ACC112 (cell line): ENCODE data around the gene TRIM71.
"Not testable (repeated sequence)": the region's sequence is repeated elsewhere in the genome, so short reads cannot be mapped to it uniquely, and the experiment has no call there.

Source experiments
- H2AFZ ChIP-seq: fragments of 200-600 bp; sonication (generic); one replicate; pipeline ENCODE4 v1.6.0; 2017; ENCODE audit warnings: antibody characterized with exemption, low read length; ENCODE audit not compliant: unreplicated experiment
- H3K27ac ChIP-seq: fragments of 200-600 bp; sonication (generic); 2 replicates; pipeline ENCODE4 v1.5.1; 2014; ENCODE audit warnings: low read depth, mild to moderate bottlenecking, antibody characterized with exemption, low read length, moderate library complexity
- H3K27me3 ChIP-seq: fragments of 200-600 bp; sonication (generic); 2 replicates; pipeline ENCODE4 v1.6.1; 2014; ENCODE audit warnings: mild to moderate bottlenecking, antibody characterized with exemption, low read length, moderate library complexity, mixed read lengths; ENCODE audit not compliant: insufficient read depth
- H3K36me3 ChIP-seq: fragments of 200-600 bp; sonication (generic); 2 replicates; pipeline ENCODE4 v1.6.1; 2016; ENCODE audit warnings: mild to moderate bottlenecking, antibody characterized with exemption, low read length, moderate library complexity, mixed read lengths; ENCODE audit not compliant: insufficient read depth
- H3K4me1 ChIP-seq: fragments of 200-600 bp; sonication (generic); one replicate; pipeline ENCODE4 v1.6.1; 2016; ENCODE audit warnings: low read length, mixed read lengths; ENCODE audit not compliant: insufficient read depth, unreplicated experiment, control insufficient read depth
- H3K4me3 ChIP-seq: fragments of 200-600 bp; sonication (generic); 2 replicates; pipeline ENCODE4 v1.5.1; 2014; ENCODE audit warnings: mild to moderate bottlenecking, low read depth, low read length
- H3K79me2 ChIP-seq: fragments of 200-600 bp; sonication (generic); one replicate; pipeline ENCODE4 v1.6.0; 2016; ENCODE audit warnings: low read length; ENCODE audit not compliant: control insufficient read depth, unreplicated experiment, insufficient read depth

The TRIM71 gene

GRCh38 chr3:32817558-32818228 lies at the start of gene TRIM71:
TRIM71 (plus strand) TSS chr3:32817997; CDS start chr3:32818081, 84 bp downstream.
- Histone ChIP-seq H3K36me3 (no peaks in the 10 kb centered on the region), H3K79me2 (no peaks in the 10 kb centered on the region), H3K4me3 (peak within 1 kb of the TSS; percentile 72), H2AFZ (peak within 1 kb of the TSS; percentile 94), H3K27me3 (peaks cover 84% of the 10 kb centered on the region), H3K4me1 (no peaks in the 10 kb centered on the region), H3K27ac (no peak within 1 kb of the TSS)

- Histone ChIP-seq H3K79me2 (no peaks in the 10 kb centered on the region), H3K27me3 (no peaks in the 10 kb centered on the region), H3K4me3 (no peak overlapping the region), H3K36me3 (peaks cover 2% of the 10 kb centered on the region; the same call in 1 of the 2 replicates), H3K4me1 (no peaks in the 10 kb centered on the region), H2AFZ (no peak overlapping the region), H3K27ac (no peak overlapping the region)
Measured at GRCh38 chr3:32778389-32778788, 39.4 kb upstream of the TRIM71 start.

GRCh38 chr3:32780071-32780734 lies 37.6 kb upstream of the TRIM71 start:
- Histone ChIP-seq H3K4me3 (peak overlapping the region; percentile 79), H3K27ac (no peak overlapping the region), H3K36me3 (no peaks in the 10 kb centered on the region), H3K27me3 (no peaks in the 10 kb centered on the region), H2AFZ (no peak overlapping the region), H3K79me2 (no peaks in the 10 kb centered on the region), H3K4me1 (no peaks in the 10 kb centered on the region)

- H3K36me3 ChIP-seq, result no peaks in the 10 kb centered on the region
- peak overlapping the region; percentile 79 for H3K4me3 ChIP-seq
- no peaks in the 10 kb centered on the region for H3K4me1 ChIP-seq
- H3K27ac ChIP-seq, result no peak overlapping the region
- H2AFZ ChIP-seq, result peak overlapping the region; percentile 74
- H3K79me2 ChIP-seq, result no peaks in the 10 kb centered on the region
- no peaks in the 10 kb centered on the region for H3K27me3 ChIP-seq
Measured at GRCh38 chr3:32780735-32781210, 37.0 kb upstream of the TRIM71 start.

GRCh38 chr3:32781211-32781968 lies 36.4 kb upstream of the TRIM71 start:
- Histone ChIP-seq H3K27me3 (no peaks in the 10 kb centered on the region), H3K36me3 (no peaks in the 10 kb centered on the region), H3K27ac (no peak overlapping the region), H2AFZ (peak overlapping the region; percentile 74), H3K4me3 (peak overlapping the region; percentile 79), H3K79me2 (no peaks in the 10 kb centered on the region), H3K4me1 (no peaks in the 10 kb centered on the region)

- H3K36me3 ChIP-seq, H3K27ac ChIP-seq, H2AFZ ChIP-seq, H3K79me2 ChIP-seq, H3K4me3 ChIP-seq, H3K27me3 ChIP-seq, H3K4me1 ChIP-seq: not testable (repeated sequence)
Measured at GRCh38 chr3:32781969-32782270, 35.9 kb upstream of the TRIM71 start.

GRCh38 chr3:32782407-32782806 lies 35.4 kb upstream of the TRIM71 start:
- Histone ChIP-seq H3K4me1 (no peaks in the 10 kb centered on the region), H3K27me3 (no peaks in the 10 kb centered on the region), H3K79me2 (no peaks in the 10 kb centered on the region), H3K36me3 (no peaks in the 10 kb centered on the region), H3K4me3 (no peak overlapping the region), H3K27ac (no peak overlapping the region), H2AFZ (no peak overlapping the region)

GRCh38 chr3:32791833-32792232 lies 26.0 kb upstream of the TRIM71 start:
- H3K27ac ChIP-seq, result no peak overlapping the region

GRCh38 chr3:32794487-32795308 lies 23.1 kb upstream of the TRIM71 start:
- Histone ChIP-seq H3K4me3 (no peak overlapping the region), H3K4me1 (no peaks in the 10 kb centered on the region), H3K79me2 (no peaks in the 10 kb centered on the region), H3K27ac (no peak overlapping the region), H3K36me3 (no peaks in the 10 kb centered on the region), H2AFZ (no peak overlapping the region), H3K27me3 (peaks cover 15% of the 10 kb centered on the region; the same call in 1 of the 2 replicates)

More at GRCh38 chr3:32791833-32792232, 26.0 kb upstream of the TRIM71 start:
- Histone ChIP-seq H2AFZ (no peak overlapping the region), H3K27me3 (peaks cover 15% of the 10 kb centered on the region; the same call in 1 of the 2 replicates), H3K4me3 (no peak overlapping the region), H3K79me2 (no peaks in the 10 kb centered on the region), H3K4me1 (no peaks in the 10 kb centered on the region), H3K36me3 (no peaks in the 10 kb centered on the region)

- H3K36me3 ChIP-seq, H3K79me2 ChIP-seq, H3K4me3 ChIP-seq, H2AFZ ChIP-seq, H3K4me1 ChIP-seq, H3K27ac ChIP-seq: not testable (repeated sequence)
- H3K27me3 ChIP-seq, result peaks cover 23% of the 10 kb centered on the region; the same call in 1 of the 2 replicates
Measured at GRCh38 chr3:32796384-32796950, 21.3 kb upstream of the TRIM71 start.
